HCT116 (cell line): Measurements from ENCODE around the gene NDUFS2. TPM values are rescaled to one million over a fixed set of nuclear protein-coding genes. Genes with fewer than 3 reads are reported as not detected.

Experiments
- ATAC-seq: fragments of 200-7000 bp; cut with Tn5 transposase; 2 replicates; pipeline ENCODE4 v1.9.1; 2020; ENCODE audit warnings: mild to moderate bottlenecking, moderate library complexity
- BruUV-seq: library from RNA; stranded (reverse); fragments of 400-500 nt; replicated peaks from 2 replicates; lab custom pipeline; 2021; lab: Mats Ljungman, UMichigan
- CTCF ChIA-PET: fragments of 300-600 bp; sonication (Branson Sonifier 250); formaldehyde crosslinking; loops from one replicate; lab custom pipeline; 2021; ENCODE audit warnings: antibody characterized with exemption; lab: Charles Lee
- POLR2A ChIA-PET: fragments of 300-600, 350-600 bp; sonication (Branson Sonifier 250); formaldehyde crosslinking; loops from one replicate; lab custom pipeline; 2021; ENCODE audit warnings: antibody characterized with exemption; lab: Charles Lee
- RAD21 ChIA-PET, 2 experiments: fragments of 300-600 bp; sonication (Branson Sonifier 250); formaldehyde crosslinking; loops; one replicate each; lab custom pipeline; 2023; ENCODE audit warnings: low total read pairs in 2 of 2; ENCODE audit not compliant: uncharacterized antibody in 2 of 2, unreplicated experiment in 2 of 2, low non-redundant PET in 1 of 2; lab: Charles Lee
- DNase-seq: peaks from one replicate; pipeline ENCODE4 v3.0.0-alpha.2; 2010; ENCODE audit warnings: low read depth, low spot score
- H2AFZ ChIP-seq: fragments of 200-600 bp; shearing (Covaris generic), sonication (generic); 2 replicates; pipeline ENCODE4 v1.6.1; 2017; ENCODE audit warnings: low read depth, mixed run types, mixed read lengths, antibody characterized with exemption, low read length; ENCODE audit not compliant: poor library complexity, severe bottlenecking
- H3K27ac ChIP-seq: 2 replicates; pipeline ENCODE4 v1.5.1; 2012; ENCODE audit warnings: low read depth, low read length
- H3K27me3 ChIP-seq: fragments of 200-600 bp; sonication (generic); 2 replicates; pipeline ENCODE4 v1.6.1; 2016; ENCODE audit warnings: mixed run types, low read length, mixed read lengths; ENCODE audit not compliant: insufficient read depth
- H3K36me3 ChIP-seq, 2 experiments: fragments of 200-500 bp in 1 of 2; fragments of 200-600 bp in 1 of 2; sonication (Bioruptor generic) in 1 of 2; sonication (generic) in 1 of 2; 2 replicates each; pipeline versions ENCODE4 v1.5.1 to v1.6.1; 2014 to 2016; ENCODE audit warnings: low read length in 2 of 2, inconsistent platforms in 1 of 2, mixed read lengths in 1 of 2, mixed run types in 1 of 2; ENCODE audit not compliant: insufficient read depth in 2 of 2, control insufficient read depth in 1 of 2
- H3K4me1 ChIP-seq, 2 experiments: fragments of 200-600 bp in 1 of 2; sonication (generic) in 1 of 2; 2 replicates each; pipeline versions ENCODE4 v1.5.1 to v1.6.1; 2012 to 2017; ENCODE audit warnings: low read length in 2 of 2, inconsistent platforms in 1 of 2, mild to moderate bottlenecking in 1 of 2, mixed read lengths in 1 of 2, mixed run types in 1 of 2, moderate library complexity in 1 of 2; ENCODE audit not compliant: insufficient read depth in 2 of 2, control insufficient read depth in 1 of 2
- H3K4me2 ChIP-seq: fragments of 200-600 bp; sonication (generic); 2 replicates; pipeline ENCODE4 v1.6.1; 2017; ENCODE audit warnings: mixed run types, low read length, mixed read lengths
- H3K4me3 ChIP-seq, 2 experiments: fragments of 200-600 bp in 1 of 2; sonication (generic) in 1 of 2; replicated peaks in 1 of 2; 2 replicates each; pipeline ENCODE4 v1.5.1; 2011 to 2016; ENCODE audit warnings: low read length in 2 of 2, control low read depth in 1 of 2, low read depth in 1 of 2, mild to moderate bottlenecking in 1 of 2, mixed read lengths in 1 of 2, mixed run types in 1 of 2
- H3K79me2 ChIP-seq: fragments of 200-600 bp; sonication (generic); 2 replicates; pipeline ENCODE4 v1.6.1; 2017; ENCODE audit warnings: mild to moderate bottlenecking, mixed run types, low read length, moderate library complexity, mixed read lengths; ENCODE audit not compliant: insufficient read depth
- H3K9ac ChIP-seq: fragments of 200-600 bp; sonication (generic); 2 replicates; pipeline ENCODE4 v1.6.1; 2016; ENCODE audit warnings: low read length, mixed read lengths
- H3K9me2 ChIP-seq: fragments of 200-600 bp; sonication (generic), shearing (Covaris generic); 2 replicates; pipeline ENCODE4 v1.6.1; 2017; ENCODE audit warnings: mixed run types, mild to moderate bottlenecking, moderate library complexity; ENCODE audit not compliant: insufficient read depth
- H3K9me3 ChIP-seq, 2 experiments: fragments of 200-500 bp in 1 of 2; fragments of 200-600 bp in 1 of 2; sonication (Bioruptor generic) in 1 of 2; sonication (generic) in 1 of 2; 2 replicates each; pipeline ENCODE4 v1.6.1; 2014 to 2017; ENCODE audit warnings: low read length in 2 of 2, mixed read lengths in 2 of 2, inconsistent platforms in 1 of 2, low read depth in 1 of 2, mild to moderate bottlenecking in 1 of 2, mixed run types in 1 of 2, moderate library complexity in 1 of 2; ENCODE audit not compliant: control insufficient read depth in 1 of 2, insufficient read depth in 1 of 2
- H4K20me1 ChIP-seq: fragments of 200-600 bp; sonication (generic), shearing (Covaris generic); 2 replicates; pipeline ENCODE4 v1.6.1; 2017; ENCODE audit warnings: mixed run types, mild to moderate bottlenecking, moderate library complexity; ENCODE audit not compliant: insufficient read depth
- ELF1 ChIP-seq: IDR thresholded peaks from 2 replicates; pipeline ENCODE4 v1.6.1; 2012; ENCODE audit warnings: low read depth, borderline replicate concordance
- JUND ChIP-seq: IDR thresholded peaks from 2 replicates; pipeline ENCODE4 v1.6.1; 2012
- RAD21 ChIP-seq: IDR thresholded peaks from 2 replicates; pipeline ENCODE4 v1.6.1; 2012; ENCODE audit warnings: low read depth, mild to moderate bottlenecking
- REST ChIP-seq: IDR thresholded peaks from 2 replicates; pipeline ENCODE4 v1.6.1; 2012; ENCODE audit warnings: low read depth
- TCF7L2 ChIP-seq: IDR thresholded peaks from 2 replicates; pipeline ENCODE4 v1.7.0; 2011; ENCODE audit warnings: borderline replicate concordance, inconsistent platforms; ENCODE audit not compliant: insufficient read depth, insufficient read length; ENCODE audit errors: extremely low read depth
- ZFX ChIP-seq: fragments of 450-650 bp; IDR thresholded peaks from 2 replicates; pipeline ENCODE4 v1.6.1; 2017
- intact Hi-C: fragments of 100-400 bp; cut with micrococcal nuclease; formaldehyde crosslinking; loops from 2 replicates; pipeline ENCODE4 v1.10.0; 2022
- total RNA-seq: library from RNA; stranded (reverse); gene quantifications from one replicate; pipeline ENCODE4 v1.2.1, GENCODE V29; 2021; ENCODE audit not compliant: unreplicated experiment

Gene NDUFS2
- total RNA-seq, 1 experiment from 2014 or later = 82.7 TPM

GRCh38 chr1:161259765-161260164 is 57.6 kb downstream of the NDUFS2 start:
- ATAC-seq (no peak), DNase-seq (no peak)
- ChIA-PET POLR2A (no interaction called here), RAD21 (no interaction called here), CTCF (interaction anchor here (1.5 kb wide), 1 partner anchor 34 kb away, joined by 3 read pairs; no protein-coding TSS in a partner anchor)
- intact Hi-C loops = no loop called here
- H3K4me2 ChIP-seq = no peak overlapping the region
- H3K9me2 ChIP-seq = no peaks in the 10 kb centered on the region
- H2AFZ ChIP-seq = no peak overlapping the region
- H3K4me3 ChIP-seq = no peak overlapping the region
- H4K20me1 ChIP-seq = no peaks in the 10 kb centered on the region
- no peaks in the 10 kb centered on the region for H3K36me3 ChIP-seq
- TF ChIP-seq TCF7L2 = no peak
- no peak for TF ChIP-seq RAD21
- no peak for TF ChIP-seq ZFX
- TF ChIP-seq REST = no peak
- no peak for TF ChIP-seq JUND
- TF ChIP-seq ELF1 = no peak
- H3K79me2 ChIP-seq = no peaks in the 10 kb centered on the region
- H3K27me3 ChIP-seq = peaks cover 14% of the 10 kb centered on the region
- no peak overlapping the region for H3K27ac ChIP-seq
- no peaks in the 10 kb centered on the region for H3K4me1 ChIP-seq
- BruUV-seq = no TSS peak
- H3K9me3 ChIP-seq = peaks cover 0 to 10% of the 10 kb centered on the region in 2 experiments; a peak in 1 of 4 replicates
- H3K9ac ChIP-seq = no peak overlapping the region
